Measurements from ENCODE around the gene SRC.
A peak's percentile ranks its signal among the peaks of the same experiment; 100 is the strongest.
"Not testable (repeated sequence)": the region's sequence is repeated elsewhere in the genome, so short reads cannot be mapped to it uniquely, and the experiment has no call there.

SRC gene

GRCh38 chr20:37338380-37338779, 7.6 kb upstream of the SRC start:
- H3K27ac Mint-ChIP-seq = peak overlapping the region; percentile 55
- not testable (repeated sequence) for H3K36me3 Mint-ChIP-seq, H3K9me3 Mint-ChIP-seq, H3K4me3 Mint-ChIP-seq, H3K27me3 Mint-ChIP-seq, ATAC-seq
- peaks cover 52% of the 10 kb centered on the region for H3K4me1 Mint-ChIP-seq

- no peak for ATAC-seq
- Mint-ChIP-seq H3K4me1 (peaks cover 52% of the 10 kb centered on the region), H3K27me3 (no peaks in the 10 kb centered on the region), H3K27ac (no peak overlapping the region), H3K9me3 (no peaks in the 10 kb centered on the region), H3K4me3 (no peak overlapping the region), H3K36me3 (no peaks in the 10 kb centered on the region)
These were observed 6.7 kb upstream of the SRC start for GRCh38 chr20:37339208-37339607.

- H3K4me1 Mint-ChIP-seq = peaks cover 52% of the 10 kb centered on the region
- H3K4me3 Mint-ChIP-seq, ATAC-seq, H3K36me3 Mint-ChIP-seq, H3K27me3 Mint-ChIP-seq, H3K27ac Mint-ChIP-seq, H3K9me3 Mint-ChIP-seq: not testable (repeated sequence)
These were observed 6.2 kb upstream of the SRC start for GRCh38 chr20:37339764-37340109.

- no peak for ATAC-seq
- Mint-ChIP-seq H3K27me3 (no peaks in the 10 kb centered on the region), H3K4me3 (no peak overlapping the region), H3K36me3 (no peaks in the 10 kb centered on the region), H3K9me3 (no peaks in the 10 kb centered on the region), H3K4me1 (peaks cover 52% of the 10 kb centered on the region), H3K27ac (no peak overlapping the region)
These were observed 4.9 kb upstream of the SRC start for GRCh38 chr20:37340998-37341397.

GRCh38 chr20:37341632-37342031, 4.3 kb upstream of the SRC start:
- no peak for ATAC-seq
- peak overlapping the region; percentile 18 for H3K27ac Mint-ChIP-seq
- no peaks in the 10 kb centered on the region for H3K27me3 Mint-ChIP-seq
- no peaks in the 10 kb centered on the region for H3K36me3 Mint-ChIP-seq
- H3K4me1 Mint-ChIP-seq = peaks cover 46% of the 10 kb centered on the region
- H3K4me3 Mint-ChIP-seq = no peak overlapping the region
- no peaks in the 10 kb centered on the region for H3K9me3 Mint-ChIP-seq

- Mint-ChIP-seq H3K27me3 (no peaks in the 10 kb centered on the region), H3K4me3 (no peak overlapping the region), H3K4me1 (peaks cover 43% of the 10 kb centered on the region), H3K27ac (peak overlapping the region; percentile 18), H3K9me3 (no peaks in the 10 kb centered on the region), H3K36me3 (no peaks in the 10 kb centered on the region)
- no peak for ATAC-seq
These were observed 3.4 kb upstream of the SRC start for GRCh38 chr20:37342231-37343177.

- H3K36me3 Mint-ChIP-seq = peaks cover 3% of the 10 kb centered on the region
- no peaks in the 10 kb centered on the region for H3K9me3 Mint-ChIP-seq
- H3K4me3 Mint-ChIP-seq = peak overlapping the region; percentile 28
- peaks cover 49% of the 10 kb centered on the region for H3K4me1 Mint-ChIP-seq
- ATAC-seq = no peak
- peak overlapping the region; percentile 51 for H3K27ac Mint-ChIP-seq
- H3K27me3 Mint-ChIP-seq = no peaks in the 10 kb centered on the region
These were observed 2.5 kb upstream of the SRC start for GRCh38 chr20:37343212-37343993.

GRCh38 chr20:37343994-37344355, 2.0 kb upstream of the SRC start:
- Mint-ChIP-seq H3K27ac (peak overlapping the region; percentile 51), H3K27me3 (no peaks in the 10 kb centered on the region), H3K36me3 (peaks cover 9% of the 10 kb centered on the region), H3K9me3 (no peaks in the 10 kb centered on the region), H3K4me1 (peaks cover 55% of the 10 kb centered on the region), H3K4me3 (no peak overlapping the region)
- ATAC-seq = no peak

- peak overlapping the region; percentile 81 for H3K4me3 Mint-ChIP-seq
- peaks cover 63% of the 10 kb centered on the region for H3K4me1 Mint-ChIP-seq
- H3K27me3 Mint-ChIP-seq = no peaks in the 10 kb centered on the region
- no peaks in the 10 kb centered on the region for H3K9me3 Mint-ChIP-seq
- ATAC-seq = no peak
- H3K27ac Mint-ChIP-seq = peak overlapping the region; percentile 84
- H3K36me3 Mint-ChIP-seq = peaks cover 14% of the 10 kb centered on the region
These were observed 1.2 kb upstream of the SRC start for GRCh38 chr20:37344506-37345338.

GRCh38 chr20:37346236-37346534, 245 bp downstream of the SRC start:
- peaks cover 72% of the 10 kb centered on the region for H3K4me1 Mint-ChIP-seq
- ATAC-seq = peak; percentile 48
- no peak overlapping the region for H3K27ac Mint-ChIP-seq
- no peaks in the 10 kb centered on the region for H3K27me3 Mint-ChIP-seq
- H3K9me3 Mint-ChIP-seq = no peaks in the 10 kb centered on the region
- H3K4me3 Mint-ChIP-seq = no peak overlapping the region
- peaks cover 28% of the 10 kb centered on the region for H3K36me3 Mint-ChIP-seq

- ATAC-seq = peak; percentile 40
- Mint-ChIP-seq H3K4me3 (peak overlapping the region; percentile 47), H3K27ac (peak overlapping the region; percentile 38), H3K9me3 (no peaks in the 10 kb centered on the region), H3K27me3 (no peaks in the 10 kb centered on the region), H3K36me3 (peaks cover 34% of the 10 kb centered on the region), H3K4me1 (peaks cover 78% of the 10 kb centered on the region)
These were observed 801 bp downstream of the SRC start for GRCh38 chr20:37346535-37347346.

- Mint-ChIP-seq H3K27ac (peak overlapping the region; percentile 38), H3K4me3 (peak overlapping the region; percentile 47), H3K27me3 (no peaks in the 10 kb centered on the region)
These were observed 1.4 kb downstream of the SRC start for GRCh38 chr20:37347347-37347823.

GRCh38 chr20:37347891-37348791, 2.2 kb downstream of the SRC start:
- Mint-ChIP-seq H3K36me3 (peaks cover 44% of the 10 kb centered on the region), H3K9me3 (no peaks in the 10 kb centered on the region), H3K4me3 (peak overlapping the region; percentile 47), H3K27ac (peak overlapping the region; percentile 38), H3K4me1 (peaks cover 84% of the 10 kb centered on the region), H3K27me3 (no peaks in the 10 kb centered on the region)
- no peak for ATAC-seq

More at GRCh38 chr20:37347347-37347823, 1.4 kb downstream of the SRC start:
- Mint-ChIP-seq H3K9me3 (no peaks in the 10 kb centered on the region), H3K4me1 (peaks cover 78% of the 10 kb centered on the region), H3K36me3 (peaks cover 37% of the 10 kb centered on the region)
- ATAC-seq = no peak

Data from stimulated activated memory B cell treated with anti-CD40 and anti-IgM and Interleukin-4, amounts not matched to agents 10 μg/mL and 1 μg/mL and 100 μg/mL, for 72 hours (primary cell).